PC-3 (cell line): ENCODE results near the gene PTGIS.

Experiments
- CTCF ChIP-seq: fragments of 300-600 bp; sonication (generic); conservative IDR thresholded peaks from 2 replicates; pipeline ENCODE4 v1.5.1; 2017; ENCODE audit warnings: antibody characterized with exemption, low read depth, mild to moderate bottlenecking, low read length
- EZH2 ChIP-seq: fragments of 300-600 bp; sonication (generic); IDR thresholded peaks from one replicate; pipeline ENCODE4 v1.6.1; 2017; ENCODE audit warnings: antibody characterized with exemption, mild to moderate bottlenecking, low read length; ENCODE audit not compliant: unreplicated experiment
- EZH2phosphoT487 ChIP-seq: fragments of 300-600 bp; sonication (generic); IDR thresholded peaks from 2 replicates; pipeline ENCODE4 v1.6.1; 2018; ENCODE audit warnings: mild to moderate bottlenecking, antibody characterized with exemption, low read length, borderline replicate concordance

GRCh38 chr20:49479785-49480184 is 88.2 kb downstream of the PTGIS start:
- TF ChIP-seq CTCF = no peak
- TF ChIP-seq EZH2phosphoT487 = no peak
- TF ChIP-seq EZH2 = no peak
